HG03521 (cell line): ENCODE data around the gene TTI1.

ENCODE experiments used
- ATAC-seq: cut with Tn5 transposase; IDR thresholded peaks from one replicate; pipeline ENCODE4 v1.9.1; 2021; ENCODE audit warnings: mild to moderate bottlenecking, moderate library complexity; ENCODE audit not compliant: unreplicated experiment

The TTI1 gene

DNA sequence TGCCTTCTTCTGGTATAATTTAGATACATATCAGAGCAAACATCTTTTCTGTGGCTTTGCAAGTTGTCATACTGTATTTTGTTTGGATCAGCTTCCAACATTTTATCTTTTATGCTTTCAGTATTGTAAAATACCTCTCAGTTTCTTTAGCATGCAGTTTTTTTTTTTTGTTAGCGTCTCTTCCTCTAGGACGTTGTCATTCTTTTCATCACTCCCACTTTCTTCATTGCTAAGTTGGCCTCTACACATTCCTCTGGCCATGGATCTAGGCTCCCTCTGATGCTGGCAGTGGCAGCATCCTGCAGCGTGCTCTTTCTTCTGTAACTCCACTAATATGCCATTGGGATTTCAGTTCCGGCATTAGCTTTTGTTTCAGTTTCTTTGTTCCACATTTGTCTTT, 22.0 kb upstream of the TTI1 start:
- ATAC-seq: no peak

DNA sequence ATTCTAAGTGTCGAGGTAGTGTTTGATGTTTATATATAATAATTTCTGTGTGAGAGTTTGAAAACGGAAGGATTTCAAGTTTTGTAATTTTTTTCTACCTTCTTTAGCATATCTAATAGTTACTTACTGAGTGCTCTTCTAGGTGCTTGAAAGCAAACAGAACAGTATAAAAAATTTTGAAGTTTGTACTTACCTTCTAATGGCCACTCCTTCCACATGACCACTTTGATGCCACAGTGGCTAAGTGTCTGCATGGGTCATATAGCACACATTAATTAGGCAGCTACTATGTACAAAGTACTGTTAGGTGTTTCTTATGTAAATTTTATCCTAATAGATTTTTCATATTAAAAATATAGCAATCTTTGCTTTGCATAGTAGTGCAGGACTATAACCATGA, 21.4 kb upstream of the TTI1 start:
- no peak for ATAC-seq

DNA sequence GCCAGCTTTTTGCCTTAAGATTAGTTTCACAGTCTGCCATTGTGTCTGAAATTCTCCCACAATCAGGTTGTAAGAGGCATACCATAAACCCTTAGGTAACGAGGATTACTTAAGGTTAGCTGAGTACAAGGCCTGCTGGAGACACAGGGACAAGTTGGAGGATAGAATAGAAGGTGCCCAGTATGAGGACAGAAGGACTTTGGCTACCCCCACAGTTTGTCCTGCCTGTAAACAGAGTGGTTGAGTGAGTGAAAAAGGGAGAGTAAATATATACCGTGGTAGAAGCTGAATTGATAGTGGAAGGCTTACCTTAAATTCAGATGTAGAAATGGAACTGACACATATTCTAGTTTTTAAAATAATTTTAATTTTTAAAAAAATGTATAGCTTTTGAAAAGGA, 19.6 kb upstream of the TTI1 start:
- ATAC-seq: no peak

DNA sequence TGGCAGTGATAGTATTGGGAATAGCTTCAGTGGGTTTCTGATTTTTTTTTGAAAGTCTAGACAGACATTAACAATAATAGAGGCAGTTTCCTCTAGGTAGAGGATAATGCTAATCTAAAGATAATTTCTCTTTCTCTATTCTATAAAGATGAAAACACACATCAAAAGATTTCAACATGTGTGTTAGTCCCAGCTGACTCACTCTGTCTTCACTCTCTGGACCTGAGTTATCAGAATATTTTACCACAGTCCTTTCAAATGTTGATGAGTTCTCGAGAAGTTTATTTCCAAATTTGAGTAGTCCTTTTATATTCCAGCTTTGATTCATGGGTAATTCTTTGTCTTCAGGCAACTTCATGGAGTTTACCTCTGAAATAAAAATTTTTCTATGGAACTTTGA, 17.4 kb upstream of the TTI1 start:
- ATAC-seq: no peak

DNA sequence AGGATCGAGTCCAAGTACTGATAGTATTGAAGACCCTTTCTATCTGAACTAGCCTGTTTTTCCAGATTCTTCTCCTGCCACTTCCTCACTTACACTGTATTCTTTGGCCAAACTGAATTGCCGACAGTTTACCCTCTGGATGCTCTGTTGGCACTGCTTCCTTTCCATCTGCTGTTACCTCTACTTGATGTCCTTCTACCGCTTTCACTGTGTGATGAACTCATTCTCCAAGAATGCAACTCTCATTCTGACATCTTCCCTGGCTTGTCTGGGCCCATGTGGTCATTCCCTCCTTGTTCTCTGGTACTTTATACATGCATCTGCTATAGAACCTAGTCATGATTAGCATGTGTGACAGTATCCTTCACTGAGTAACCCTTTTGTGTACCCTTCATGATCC, 16.5 kb upstream of the TTI1 start:
- no peak for ATAC-seq

DNA sequence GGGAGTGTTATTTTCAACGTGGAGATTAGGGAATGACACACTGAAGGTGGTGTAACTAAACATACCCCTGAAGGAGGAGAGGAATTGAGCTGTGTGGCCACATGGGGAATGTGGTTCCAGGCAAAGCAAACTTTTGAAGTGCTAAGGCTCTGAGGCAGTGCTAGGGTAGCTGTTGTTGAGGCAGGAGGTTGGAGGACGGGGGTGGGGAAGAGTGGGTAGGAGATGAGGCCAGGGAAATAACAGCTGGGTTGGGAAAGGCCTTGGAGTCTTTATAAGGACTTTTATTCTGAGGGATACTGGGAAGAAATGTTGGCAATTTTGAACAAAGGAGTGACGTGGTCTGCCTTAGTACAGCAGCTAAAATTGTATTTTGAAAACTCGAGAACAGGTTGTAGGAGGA, 13.3 kb upstream of the TTI1 start:
- no peak for ATAC-seq

DNA sequence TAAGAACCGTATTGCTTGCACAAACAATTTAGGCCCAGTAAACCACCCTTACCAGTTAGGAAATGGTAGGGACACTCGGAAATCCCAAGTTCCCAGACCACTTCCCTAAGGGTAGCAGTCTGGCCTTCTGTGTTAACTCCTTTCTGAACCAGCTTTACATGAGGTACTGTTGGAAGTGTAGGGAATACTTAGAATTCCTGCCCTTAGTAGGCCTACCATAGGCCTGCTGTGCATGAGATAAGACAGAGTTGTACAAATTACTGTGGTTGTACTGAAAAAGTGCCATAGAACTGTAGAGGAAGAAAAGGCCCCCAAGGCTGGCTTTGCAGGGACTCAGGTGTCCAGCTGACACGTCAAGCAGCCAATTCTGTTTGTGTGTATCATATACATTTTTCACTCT, 11.4 kb upstream of the TTI1 start:
- ATAC-seq: no peak

DNA sequence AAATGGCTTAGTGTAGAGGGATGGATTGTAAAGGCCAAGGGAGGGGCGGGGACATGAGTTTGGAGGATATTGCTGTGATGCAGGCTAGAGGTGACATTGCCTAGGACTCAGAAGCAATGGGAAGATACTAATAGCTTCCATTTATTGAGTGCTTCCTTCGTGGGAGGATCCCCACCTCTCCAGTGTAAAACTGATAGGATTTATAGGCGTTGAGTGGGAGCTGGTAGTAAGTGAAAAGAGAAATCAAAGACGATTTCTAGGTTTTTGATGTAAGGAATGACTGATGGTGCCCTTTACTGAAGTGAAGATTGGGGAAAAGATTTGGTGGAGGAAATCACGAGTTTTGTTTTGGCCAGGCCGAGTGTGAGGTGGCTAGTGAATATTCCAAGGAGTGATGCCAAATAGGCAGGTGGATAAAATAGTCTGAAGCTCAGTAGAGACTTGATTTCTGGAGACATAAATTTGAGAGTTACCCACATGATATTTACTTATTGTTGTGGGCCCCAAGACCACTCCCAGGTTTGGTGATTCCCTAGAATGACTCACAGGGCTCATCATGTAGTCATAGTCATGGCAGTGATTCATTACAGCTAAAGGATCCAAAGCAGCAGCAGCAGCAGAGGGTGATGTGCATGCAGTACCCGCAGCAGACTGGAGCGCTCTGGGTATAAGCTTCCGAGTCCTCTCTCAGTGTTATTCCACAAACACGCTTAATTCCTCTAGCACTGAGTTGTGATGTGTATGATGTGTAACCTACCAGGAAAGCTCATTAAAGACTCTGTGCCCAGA, 10.4 kb upstream of the TTI1 start:
- ATAC-seq: no peak

DNA sequence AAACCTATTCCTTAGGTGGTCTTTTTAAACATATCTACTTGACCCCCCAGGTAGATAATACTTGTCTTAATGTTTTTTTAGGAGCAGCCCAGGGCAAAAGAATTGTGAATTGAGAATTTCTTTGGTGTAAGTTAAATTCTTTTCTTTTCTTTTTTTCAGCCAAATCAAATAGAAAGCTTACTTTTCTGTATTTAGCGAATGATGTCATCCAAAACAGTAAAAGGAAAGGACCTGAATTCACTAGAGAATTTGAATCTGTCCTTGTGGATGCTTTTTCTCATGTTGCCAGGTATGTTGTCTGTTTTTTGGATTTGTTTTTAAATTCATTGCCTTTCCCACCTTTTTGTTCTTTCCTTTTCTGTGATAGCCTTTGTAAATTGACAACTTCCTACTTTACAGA, 7.0 kb upstream of the TTI1 start:
- ATAC-seq: no peak

DNA sequence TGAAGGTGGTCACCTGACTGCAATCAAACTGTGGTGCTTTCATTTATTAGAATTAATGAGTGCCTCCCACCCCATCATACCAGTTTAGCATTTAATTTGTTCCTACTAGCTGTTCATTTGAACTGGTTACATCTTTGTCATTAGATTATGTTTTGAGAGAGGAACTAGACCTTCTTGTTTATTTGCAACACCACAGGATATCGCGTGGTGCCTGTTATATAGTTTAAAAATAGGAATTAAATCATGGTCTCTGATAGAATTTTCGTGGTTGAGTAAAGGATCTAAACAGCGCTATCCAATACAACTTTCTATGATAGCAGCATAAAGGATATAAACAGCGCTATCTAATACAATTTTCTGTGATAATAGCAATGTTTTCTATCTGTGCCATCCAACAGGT, 3.1 kb upstream of the TTI1 start:
- no peak for ATAC-seq

DNA sequence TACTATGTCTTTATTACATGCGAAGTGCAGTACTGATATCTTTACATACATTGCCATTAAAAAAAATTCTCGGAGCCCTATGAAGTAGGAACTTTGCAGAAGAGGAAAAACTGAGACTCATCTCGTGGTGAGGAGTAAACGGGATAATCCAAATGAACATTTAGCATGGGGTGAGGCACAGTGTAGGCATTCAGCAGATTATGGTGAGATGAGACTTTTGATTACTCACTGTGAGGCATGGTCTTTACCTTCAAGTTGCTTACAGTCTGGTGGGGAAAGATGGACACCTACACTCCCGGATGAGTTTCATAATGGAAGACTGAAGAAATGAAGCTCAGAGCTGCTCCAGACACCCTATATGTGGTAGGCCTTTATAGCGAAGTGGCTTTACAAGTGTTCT, 1.7 kb upstream of the TTI1 start:
- ATAC-seq: no peak

DNA sequence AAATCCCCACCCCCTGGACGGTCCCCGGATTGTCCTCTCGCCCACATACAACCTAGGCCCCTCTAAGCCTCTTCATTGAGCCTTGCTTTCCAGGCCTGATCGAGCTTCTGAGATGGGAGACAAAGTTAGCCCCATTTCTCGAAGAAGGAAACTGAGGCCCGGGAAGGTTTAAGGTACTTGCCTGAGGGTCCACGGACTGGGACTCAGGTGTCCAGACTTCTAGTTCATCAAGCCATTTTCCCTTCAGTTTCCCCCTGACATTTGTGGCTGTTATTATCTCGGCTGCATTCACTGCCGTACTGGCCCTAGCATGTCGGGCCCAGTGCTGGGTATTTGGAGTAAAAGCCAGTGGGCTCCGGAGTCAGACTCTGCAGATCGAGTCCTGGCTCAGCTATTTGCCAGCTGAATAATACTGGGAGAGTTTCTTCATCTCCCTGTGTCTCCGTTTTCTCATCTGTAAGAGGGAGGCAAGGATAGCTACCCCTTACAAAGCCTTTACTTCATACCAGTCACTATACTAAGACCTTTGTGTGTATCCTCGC, 923 bp upstream of the TTI1 start:
- ATAC-seq: no peak

DNA sequence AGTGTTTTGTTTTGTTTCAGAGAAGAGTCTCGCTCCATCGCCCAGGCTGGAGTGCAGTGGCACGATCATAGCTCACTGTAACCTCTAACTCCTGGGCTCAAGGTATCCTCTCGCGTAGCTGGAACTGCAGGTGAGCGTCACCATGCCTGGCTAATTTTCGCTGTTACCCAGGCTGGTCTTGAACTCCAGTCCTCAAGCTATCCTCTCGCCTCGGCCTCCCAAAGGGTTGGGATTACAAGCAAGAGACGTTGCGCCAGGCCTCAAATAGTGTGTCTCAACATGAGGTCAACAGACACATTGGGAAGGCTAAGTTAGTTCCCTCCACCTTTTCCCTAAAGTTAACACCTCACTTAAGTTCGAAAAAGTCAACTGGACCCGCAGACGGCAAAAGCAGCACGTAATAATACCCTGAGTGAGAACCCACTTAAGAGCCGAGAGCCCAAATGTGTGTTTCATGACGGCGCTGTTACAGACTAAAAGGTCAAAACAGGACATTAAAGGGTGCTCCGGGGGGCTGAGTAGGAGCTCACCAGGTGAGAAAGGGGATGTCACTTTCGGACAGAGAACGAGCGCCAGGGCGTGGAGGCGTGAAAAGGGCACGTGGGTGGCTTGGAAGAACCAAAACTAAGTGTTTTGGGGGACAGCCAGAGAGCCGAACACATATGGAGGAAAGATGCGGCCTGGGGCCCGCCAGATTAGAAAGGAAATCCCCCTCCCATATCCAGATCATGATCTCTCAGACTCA, 499 bp downstream of the TTI1 start:
- peak; percentile 37 for ATAC-seq

DNA sequence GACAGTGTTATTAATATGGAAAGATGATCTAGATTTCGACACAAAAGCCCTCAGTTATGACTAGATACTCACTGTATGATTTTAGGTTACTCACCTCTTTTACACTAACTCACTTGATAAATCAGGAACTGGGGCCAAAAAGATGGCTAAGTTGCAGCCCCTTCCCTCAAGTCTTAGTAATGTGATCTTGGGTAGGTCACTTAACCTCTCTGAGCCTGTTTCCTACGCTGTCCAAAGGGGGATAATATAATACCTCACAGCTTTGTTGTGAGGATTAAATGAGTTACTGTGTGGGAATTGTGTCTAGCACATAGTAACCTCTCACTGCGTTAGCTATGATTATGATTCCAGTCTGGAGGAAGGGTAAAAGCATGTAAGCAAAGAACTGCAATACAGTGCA, 1.3 kb downstream of the TTI1 start:
- ATAC-seq: no peak

DNA sequence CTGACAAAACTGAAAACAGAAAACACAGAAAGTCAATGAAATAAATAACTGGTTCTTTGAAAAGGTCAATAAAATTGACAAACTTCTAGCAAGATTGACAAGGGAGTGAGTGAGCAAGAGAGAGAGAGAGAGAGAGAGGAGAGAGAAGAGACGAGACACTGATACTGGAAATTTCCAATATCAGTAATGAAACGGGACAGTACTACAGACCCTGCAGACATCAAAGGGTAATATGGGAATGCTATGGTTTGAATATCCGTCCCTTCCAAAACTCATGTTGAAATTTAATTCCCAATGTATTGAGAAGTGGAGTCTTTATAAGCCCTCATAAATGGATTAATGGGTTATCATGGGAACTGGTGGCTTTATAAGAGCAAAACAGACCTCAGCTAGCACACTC, 3.8 kb downstream of the TTI1 start:
- ATAC-seq: no peak

DNA sequence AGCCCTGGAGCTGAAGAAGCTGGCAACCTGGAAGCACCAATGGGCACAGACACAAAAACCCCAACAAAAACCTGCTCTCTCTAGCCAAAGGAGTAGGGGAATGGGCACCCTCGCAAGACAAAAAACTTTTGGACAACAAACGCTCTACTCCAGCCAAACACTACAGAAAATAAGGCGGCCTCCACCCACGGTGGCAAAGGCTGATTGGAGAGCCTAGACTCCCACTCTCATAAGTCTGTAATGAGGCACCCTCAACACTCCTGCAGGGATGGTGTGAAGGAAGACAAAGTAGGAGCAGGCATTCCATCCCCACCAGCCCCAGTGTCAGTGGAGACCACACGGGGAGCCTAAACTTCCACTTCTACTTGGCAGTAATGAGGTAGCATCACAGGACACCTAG, 8.8 kb downstream of the TTI1 start:
- ATAC-seq: no peak

DNA sequence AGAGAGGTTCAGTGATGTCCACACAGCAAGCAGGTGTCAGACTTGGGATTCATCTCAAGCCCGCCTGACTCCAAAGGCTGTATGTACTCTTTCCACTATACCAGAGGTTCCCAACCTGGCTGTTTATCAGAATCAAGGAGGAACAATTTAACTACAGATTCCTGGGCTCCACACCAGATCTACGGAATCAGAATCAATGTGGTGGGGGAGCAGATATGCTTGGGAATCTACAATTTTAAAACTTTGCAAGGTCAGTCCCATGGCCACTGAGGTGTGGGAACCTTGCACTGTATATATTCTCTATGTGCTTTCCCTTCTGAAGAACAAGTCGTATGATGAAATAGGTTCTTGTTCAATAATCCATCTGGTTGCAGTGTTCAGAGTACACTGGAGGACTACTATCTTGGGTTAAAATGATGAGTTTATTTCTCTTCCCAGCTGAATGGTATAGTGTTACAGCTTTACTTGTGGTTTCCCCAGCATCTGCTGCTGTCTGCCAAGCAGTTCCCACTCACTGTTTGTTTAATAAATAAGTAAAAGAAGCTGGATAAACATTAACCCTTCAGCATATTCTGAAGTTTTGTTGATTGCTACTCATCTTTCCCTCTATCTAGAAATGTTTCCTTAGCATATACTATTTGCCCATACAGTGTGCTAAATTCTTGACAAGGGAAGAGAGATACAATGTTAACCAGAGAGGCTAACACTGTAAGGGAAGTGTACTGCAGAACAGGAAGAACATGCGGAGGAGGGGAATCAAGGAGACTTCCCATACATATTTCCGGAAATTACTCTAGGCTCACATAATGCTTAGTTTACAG, 9.9 kb downstream of the TTI1 start:
- no peak for ATAC-seq

DNA sequence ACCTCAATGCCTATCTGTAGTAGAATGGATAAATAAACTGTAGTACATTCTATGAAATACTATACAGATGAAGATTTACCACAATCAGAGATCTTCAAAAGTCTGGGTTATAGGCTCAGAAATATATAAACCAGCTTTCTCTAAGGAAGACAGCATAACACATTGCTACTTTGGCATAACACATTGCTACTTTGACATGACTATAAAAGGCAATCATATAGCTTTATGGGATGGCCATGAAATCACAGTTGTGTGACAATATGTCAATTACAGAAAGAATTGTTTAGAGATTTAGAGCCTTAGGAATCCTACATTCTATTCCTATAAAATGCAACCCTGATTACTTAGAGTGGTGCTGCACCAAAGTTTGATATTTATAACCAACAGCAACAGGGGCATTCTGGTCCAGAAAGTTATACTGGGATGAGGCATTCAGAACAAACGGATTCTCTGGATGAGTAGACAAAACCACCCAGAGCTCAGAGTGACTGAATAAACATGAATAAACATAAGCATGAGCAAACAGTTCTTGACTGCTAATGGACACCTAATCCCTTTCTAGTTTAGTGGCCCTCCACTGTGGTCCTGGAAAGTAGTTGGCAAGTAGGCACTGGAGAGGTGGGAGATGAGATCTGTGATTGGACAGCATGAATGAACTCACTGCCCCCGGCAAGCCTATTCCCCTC, 12.0 kb downstream of the TTI1 start:
- no peak for ATAC-seq

DNA sequence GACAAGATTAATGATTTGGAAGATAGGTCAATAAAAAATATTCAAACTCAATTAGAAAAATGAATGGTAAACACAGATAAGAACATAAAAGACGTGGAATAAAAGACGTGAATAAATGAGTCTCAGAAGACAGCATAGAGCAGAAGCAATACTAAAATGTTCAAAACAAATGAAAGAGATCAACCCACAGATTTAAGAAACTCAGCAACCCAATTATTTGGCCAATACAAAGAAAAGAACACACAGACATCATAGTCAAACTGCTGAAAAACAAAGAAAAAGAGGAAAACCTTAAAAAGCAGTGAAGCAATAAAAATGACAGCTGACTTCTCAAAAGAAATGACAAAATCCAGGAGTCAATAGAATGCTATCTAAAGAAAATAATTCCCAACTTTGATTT, 14.9 kb downstream of the TTI1 start:
- ATAC-seq: no peak

DNA sequence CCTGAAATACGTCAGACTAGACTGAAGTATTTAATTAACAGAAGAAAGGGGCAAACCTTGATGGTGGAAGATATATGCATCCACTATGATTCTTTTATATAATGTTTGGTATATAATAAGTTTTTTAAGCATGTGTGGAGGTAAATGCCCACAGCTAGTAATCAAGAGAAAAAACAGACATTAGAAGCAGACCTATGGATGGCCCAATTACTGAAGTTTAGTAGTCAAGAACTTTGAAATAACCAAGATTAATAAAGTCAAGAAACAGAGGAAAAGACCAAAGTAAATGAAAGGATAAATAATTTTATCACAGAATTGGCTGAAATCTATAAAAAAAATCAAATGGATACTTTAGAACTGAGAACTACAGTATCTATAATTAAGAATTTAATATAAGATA, 15.3 kb downstream of the TTI1 start:
- ATAC-seq: no peak

DNA sequence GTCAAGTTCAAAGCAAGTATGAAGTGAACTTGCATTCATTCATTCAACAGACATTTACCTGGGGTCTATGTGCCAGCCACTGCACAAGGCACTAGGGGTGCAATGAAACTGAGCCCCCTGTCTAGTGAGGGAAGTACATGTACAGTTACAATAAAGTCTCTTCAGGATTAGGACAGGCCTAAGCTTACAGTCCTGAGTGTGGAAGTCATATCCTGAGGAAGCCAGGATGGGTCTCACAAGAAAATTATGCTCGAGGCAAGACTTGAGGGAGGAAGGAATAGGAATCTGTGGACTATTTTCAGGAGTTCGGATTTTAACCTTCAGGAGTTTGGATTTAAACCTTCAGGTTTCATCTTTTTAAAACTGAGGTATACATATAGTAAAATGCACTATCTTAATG, 19.4 kb downstream of the TTI1 start:
- no peak for ATAC-seq
